Nephron (organoid): ENCODE results near the gene TMEM203.

ENCODE experiments used
- H3K27ac Mint-ChIP-seq, 3 experiments: 2 replicates each; pipeline ENCODE4 v1.8.0; 2020; ENCODE audit warnings: mixed read lengths in 3 of 3, mild to moderate bottlenecking in 2 of 3, moderate library complexity in 1 of 3
- H3K27me3 Mint-ChIP-seq: 2 replicates; pipeline ENCODE4 v1.8.0; 2021; ENCODE audit warnings: low read depth, mild to moderate bottlenecking, moderate library complexity, mixed read lengths
- H3K36me3 Mint-ChIP-seq: 2 replicates; pipeline ENCODE4 v1.8.0; 2020; ENCODE audit warnings: low read depth, mixed read lengths
- H3K4me1 Mint-ChIP-seq: 2 replicates; pipeline ENCODE4 v1.8.0; 2020; ENCODE audit warnings: mixed read lengths
- H3K4me3 Mint-ChIP-seq, 3 experiments: 2 replicates each; pipeline ENCODE4 v1.8.0; 2020; ENCODE audit warnings: mild to moderate bottlenecking in 3 of 3, mixed read lengths in 3 of 3, moderate library complexity in 2 of 3
- H3K9me3 Mint-ChIP-seq: 2 replicates; pipeline ENCODE4 v1.8.0; 2020; ENCODE audit warnings: mixed read lengths
- CTCF ChIP-seq, 3 experiments: fragments of 200-600 bp; sonication (generic); IDR thresholded peaks; one replicate each; pipeline ENCODE4 v1.5.0; 2021; ENCODE audit warnings: antibody characterized with exemption in 3 of 3; ENCODE audit not compliant: unreplicated experiment in 3 of 3

Gene TMEM203

GRCh38 chr9:137175345-137175961 is 30.0 kb downstream of the TMEM203 start:
- no peaks in the 10 kb centered on the region for H3K9me3 Mint-ChIP-seq
- peaks cover 13% of the 10 kb centered on the region for H3K36me3 Mint-ChIP-seq
- TF ChIP-seq CTCF (IDR thresholded peaks at IDR 0.05; ENCODE audit: unreplicated experiment in 3 of 3) = peak in 1 of 3 experiments; percentile 16
- H3K4me3 Mint-ChIP-seq = no peak overlapping the region
- no peaks in the 10 kb centered on the region for H3K4me1 Mint-ChIP-seq
- peaks cover 44% of the 10 kb centered on the region for H3K27me3 Mint-ChIP-seq
- no peak overlapping the region for H3K27ac Mint-ChIP-seq

- TF ChIP-seq CTCF (IDR thresholded peaks at IDR 0.05; ENCODE audit: unreplicated experiment in 3 of 3) = no peak
- no peak overlapping the region for H3K4me3 Mint-ChIP-seq
- peaks cover 13% of the 10 kb centered on the region for H3K36me3 Mint-ChIP-seq
- no peak overlapping the region for H3K27ac Mint-ChIP-seq
- no peaks in the 10 kb centered on the region for H3K9me3 Mint-ChIP-seq
- H3K4me1 Mint-ChIP-seq = no peaks in the 10 kb centered on the region
- H3K27me3 Mint-ChIP-seq = peaks cover 50% of the 10 kb centered on the region
Observed at GRCh38 chr9:137174722-137175293, 30.6 kb downstream of the TMEM203 start.

GRCh38 chr9:137173796-137174664 is 31.4 kb downstream of the TMEM203 start:
- TF ChIP-seq CTCF (IDR thresholded peaks at IDR 0.05; ENCODE audit: unreplicated experiment in 3 of 3) = no peak
- Mint-ChIP-seq H3K27me3 (peaks cover 52% of the 10 kb centered on the region), H3K4me1 (no peaks in the 10 kb centered on the region), H3K36me3 (peaks cover 10% of the 10 kb centered on the region), H3K4me3 (no peak overlapping the region), H3K27ac (no peak overlapping the region), H3K9me3 (no peaks in the 10 kb centered on the region)

- Mint-ChIP-seq H3K4me1 (no peaks in the 10 kb centered on the region), H3K27me3 (peaks cover 59% of the 10 kb centered on the region), H3K36me3 (peaks cover 10% of the 10 kb centered on the region), H3K27ac (no peak overlapping the region), H3K4me3 (no peak overlapping the region), H3K9me3 (no peaks in the 10 kb centered on the region)
- no peak for TF ChIP-seq CTCF (IDR thresholded peaks at IDR 0.05; ENCODE audit: unreplicated experiment in 3 of 3)
Observed at GRCh38 chr9:137172901-137173795, 32.3 kb downstream of the TMEM203 start.

GRCh38 chr9:137171149-137171900 is 34.1 kb downstream of the TMEM203 start:
- Mint-ChIP-seq H3K4me3 (no peak overlapping the region), H3K4me1 (no peaks in the 10 kb centered on the region), H3K9me3 (no peaks in the 10 kb centered on the region), H3K27me3 (peaks cover 70% of the 10 kb centered on the region), H3K27ac (no peak overlapping the region), H3K36me3 (no peaks in the 10 kb centered on the region)
- no peak for TF ChIP-seq CTCF (IDR thresholded peaks at IDR 0.05; ENCODE audit: unreplicated experiment in 3 of 3)
